GM21737 (cell line): ENCODE results near the gene SLC32A1.

Experiments used
- ATAC-seq: cut with Tn5 transposase; IDR thresholded peaks from one replicate; pipeline ENCODE4 v1.9.1; 2021; ENCODE audit warnings: mild to moderate bottlenecking, moderate library complexity; ENCODE audit not compliant: unreplicated experiment

The SLC32A1 gene

DNA sequence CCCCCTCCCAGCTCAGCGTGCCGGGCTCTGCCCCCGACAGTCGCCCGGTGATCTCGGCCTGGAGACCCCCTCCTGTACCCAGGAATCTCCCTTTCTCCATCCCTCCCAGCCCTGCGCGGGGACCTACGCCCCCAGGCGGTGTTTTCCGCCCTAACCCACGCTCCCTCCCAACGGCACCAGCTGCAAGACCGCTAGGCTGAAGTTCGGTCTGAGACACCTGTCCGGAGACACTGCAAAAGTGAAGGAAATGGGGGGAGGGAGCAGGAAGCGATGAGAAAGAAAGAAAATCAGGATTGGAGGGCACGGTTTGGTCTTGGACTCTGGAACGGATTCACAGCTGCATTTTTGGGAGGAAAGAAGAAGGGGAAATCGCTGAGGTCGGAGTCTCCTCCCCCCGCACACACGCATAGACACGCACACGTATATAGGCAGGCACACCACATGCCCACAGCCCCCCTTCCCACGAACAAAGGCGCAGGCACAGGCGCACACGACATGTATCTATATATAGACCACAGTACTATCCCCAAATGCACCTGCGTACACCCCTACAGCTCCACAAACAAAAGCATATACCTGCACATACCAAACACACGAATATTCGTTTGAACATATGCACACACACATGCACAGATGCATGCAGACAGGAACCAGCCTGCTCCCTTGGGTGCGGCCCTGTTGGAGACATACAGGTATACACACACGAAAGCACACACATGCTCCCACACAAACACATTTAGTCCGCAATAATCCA is 1.0 kb downstream of the SLC32A1 start:
- no peak for ATAC-seq

DNA sequence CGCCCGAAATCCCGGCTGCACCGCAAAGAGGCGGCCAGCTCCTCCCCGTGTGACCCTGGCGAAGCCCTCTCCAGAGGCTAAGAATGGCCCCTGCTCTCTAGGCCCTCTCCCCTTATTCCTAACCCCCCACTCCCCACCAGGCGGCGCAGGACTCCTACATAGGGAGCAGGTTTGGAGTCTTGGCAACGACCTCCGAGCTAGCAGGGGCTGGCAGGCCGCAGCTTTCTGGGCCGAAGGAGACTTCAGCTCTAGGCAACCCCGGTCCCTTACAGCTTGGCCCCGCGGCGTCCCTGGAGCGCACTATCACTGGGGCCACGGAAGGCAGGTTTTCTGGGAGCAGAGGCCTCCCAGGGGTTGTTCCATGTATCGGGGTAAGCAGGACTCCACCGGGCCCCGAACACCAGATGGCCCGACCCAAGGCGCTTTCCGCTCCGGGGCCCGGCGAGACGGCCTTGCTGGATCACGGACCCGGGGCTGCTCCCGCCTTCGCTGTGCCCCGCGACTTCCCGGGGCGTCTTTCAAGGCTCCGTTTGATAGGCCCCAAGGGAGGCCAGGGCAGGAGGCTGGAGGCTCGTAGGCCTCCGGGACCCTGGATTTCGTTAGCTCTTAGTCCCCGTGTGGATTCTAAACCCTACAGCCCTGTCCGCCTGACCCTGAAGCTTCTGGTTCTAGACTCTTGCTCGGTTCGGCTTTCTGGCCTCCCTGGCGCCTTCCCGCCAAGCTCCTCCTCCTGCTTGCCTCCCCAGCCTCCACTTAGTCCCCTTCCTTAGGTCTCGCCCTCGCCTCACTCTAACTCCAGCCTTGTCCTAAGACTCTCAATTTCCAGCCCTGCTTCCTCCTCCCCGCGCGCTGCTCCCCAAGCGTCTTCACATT is 1.9 kb downstream of the SLC32A1 start:
- ATAC-seq, result no peak

DNA sequence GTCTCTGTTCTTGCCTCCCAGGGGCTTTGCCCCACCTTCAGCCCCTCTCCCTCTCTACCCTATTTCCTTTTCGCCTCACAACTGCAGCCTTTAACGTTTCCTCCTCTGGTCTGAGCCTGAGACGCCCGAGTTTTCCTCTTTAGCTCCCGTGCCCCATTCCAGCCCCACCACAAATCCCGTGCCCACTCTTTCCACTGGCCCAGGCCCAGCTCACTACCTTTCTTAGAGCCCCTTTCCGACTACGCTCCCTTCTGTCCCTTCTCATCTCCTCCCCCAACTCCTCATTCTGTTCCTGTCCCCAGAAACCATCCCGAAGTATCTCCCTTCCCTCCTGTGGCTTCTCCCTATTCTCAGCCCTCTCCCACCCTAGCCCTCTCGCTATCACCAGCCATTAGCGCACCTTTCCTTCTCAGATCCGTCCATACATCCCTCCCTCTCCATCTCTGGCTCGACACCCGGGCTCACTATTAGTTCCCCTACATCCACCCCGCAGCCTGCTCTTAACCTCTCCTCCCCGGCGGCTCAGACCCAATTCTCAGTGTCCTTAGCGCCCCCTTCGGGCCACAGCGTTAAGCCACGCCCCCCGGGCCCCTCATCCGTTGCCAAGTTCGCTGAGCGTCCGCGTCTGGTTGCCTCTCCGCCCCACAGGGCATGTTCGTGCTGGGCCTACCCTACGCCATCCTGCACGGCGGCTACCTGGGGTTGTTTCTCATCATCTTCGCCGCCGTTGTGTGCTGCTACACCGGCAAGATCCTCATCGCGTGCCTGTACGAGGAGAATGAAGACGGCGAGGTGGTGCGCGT is 2.7 kb downstream of the SLC32A1 start:
- no peak for ATAC-seq

DNA sequence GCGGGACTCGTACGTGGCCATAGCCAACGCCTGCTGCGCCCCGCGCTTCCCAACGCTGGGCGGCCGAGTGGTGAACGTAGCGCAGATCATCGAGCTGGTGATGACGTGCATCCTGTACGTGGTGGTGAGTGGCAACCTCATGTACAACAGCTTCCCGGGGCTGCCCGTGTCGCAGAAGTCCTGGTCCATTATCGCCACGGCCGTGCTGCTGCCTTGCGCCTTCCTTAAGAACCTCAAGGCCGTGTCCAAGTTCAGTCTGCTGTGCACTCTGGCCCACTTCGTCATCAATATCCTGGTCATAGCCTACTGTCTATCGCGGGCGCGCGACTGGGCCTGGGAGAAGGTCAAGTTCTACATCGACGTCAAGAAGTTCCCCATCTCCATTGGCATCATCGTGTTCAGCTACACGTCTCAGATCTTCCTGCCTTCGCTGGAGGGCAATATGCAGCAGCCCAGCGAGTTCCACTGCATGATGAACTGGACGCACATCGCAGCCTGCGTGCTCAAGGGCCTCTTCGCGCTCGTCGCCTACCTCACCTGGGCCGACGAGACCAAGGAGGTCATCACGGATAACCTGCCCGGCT is 3.4 kb downstream of the SLC32A1 start:
- ATAC-seq, result no peak

DNA sequence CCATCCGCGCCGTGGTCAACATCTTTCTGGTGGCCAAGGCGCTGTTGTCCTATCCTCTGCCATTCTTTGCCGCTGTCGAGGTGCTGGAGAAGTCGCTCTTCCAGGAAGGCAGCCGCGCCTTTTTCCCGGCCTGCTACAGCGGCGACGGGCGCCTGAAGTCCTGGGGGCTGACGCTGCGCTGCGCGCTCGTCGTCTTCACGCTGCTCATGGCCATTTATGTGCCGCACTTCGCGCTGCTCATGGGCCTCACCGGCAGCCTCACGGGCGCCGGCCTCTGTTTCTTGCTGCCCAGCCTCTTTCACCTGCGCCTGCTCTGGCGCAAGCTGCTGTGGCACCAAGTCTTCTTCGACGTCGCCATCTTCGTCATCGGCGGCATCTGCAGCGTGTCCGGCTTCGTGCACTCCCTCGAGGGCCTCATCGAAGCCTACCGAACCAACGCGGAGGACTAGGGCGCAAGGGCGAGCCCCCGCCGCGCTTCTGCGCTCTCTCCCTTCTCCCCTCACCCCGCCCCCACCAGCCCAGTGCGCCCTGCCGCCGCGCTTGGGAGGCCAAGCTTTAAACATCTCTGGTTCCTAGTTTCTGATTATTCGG is 4.0 kb downstream of the SLC32A1 start:
- ATAC-seq, result no peak

DNA sequence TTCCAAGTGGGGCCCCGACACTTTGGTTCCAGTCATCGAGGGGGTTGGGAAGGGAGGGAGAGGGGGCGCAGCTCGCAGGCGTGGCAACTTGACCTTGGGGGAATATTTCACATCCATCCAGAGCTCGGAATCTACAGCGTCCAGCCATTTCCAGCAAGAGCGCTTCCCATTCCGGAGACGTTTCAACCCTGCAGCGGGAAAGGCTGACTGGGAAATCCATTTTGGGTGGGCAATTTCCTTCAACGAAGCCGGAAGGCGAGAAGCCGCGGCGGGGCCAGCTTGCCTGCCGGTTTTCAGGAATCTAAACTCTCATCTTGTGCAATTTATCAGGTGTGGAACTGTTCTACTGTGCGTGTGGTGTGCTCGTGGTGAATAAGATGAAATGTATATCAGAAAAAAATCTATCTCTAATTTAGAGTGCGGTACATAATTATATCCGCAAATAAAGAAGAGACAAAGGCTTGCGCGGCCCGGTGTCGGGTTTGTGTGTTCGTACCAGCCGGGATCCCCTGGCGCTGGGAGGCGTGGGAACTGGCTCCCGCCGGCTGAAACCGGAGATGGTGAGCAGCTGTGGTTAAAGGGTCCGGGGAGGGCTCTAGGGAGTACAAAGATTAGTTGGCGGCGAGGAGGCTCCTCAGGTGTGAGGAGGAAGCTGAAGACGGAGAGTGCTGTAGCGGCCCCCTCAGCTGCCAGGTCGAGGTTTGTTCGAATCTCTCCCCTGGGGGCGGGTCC is 4.8 kb downstream of the SLC32A1 start:
- no peak for ATAC-seq

DNA sequence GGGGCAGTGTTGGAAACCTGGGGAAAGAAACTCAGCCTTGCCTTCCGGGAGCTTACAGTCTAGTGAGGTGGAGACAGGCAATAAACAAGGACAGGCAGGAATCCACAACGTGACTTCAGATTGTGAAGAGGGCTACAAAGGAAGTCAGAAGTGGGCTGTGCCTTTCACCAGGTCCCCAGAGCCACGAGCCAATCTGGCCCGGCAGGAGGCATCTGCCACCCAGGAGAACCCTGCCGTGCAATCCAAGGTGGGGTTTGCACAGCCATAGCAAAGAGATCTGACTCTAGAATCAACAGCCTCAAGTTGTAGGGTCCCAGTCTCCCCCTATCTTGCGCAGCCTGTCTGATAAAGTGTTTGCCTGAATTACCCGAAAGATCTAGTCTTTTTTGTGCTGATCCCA is 5.5 kb downstream of the SLC32A1 start:
- no peak for ATAC-seq

DNA sequence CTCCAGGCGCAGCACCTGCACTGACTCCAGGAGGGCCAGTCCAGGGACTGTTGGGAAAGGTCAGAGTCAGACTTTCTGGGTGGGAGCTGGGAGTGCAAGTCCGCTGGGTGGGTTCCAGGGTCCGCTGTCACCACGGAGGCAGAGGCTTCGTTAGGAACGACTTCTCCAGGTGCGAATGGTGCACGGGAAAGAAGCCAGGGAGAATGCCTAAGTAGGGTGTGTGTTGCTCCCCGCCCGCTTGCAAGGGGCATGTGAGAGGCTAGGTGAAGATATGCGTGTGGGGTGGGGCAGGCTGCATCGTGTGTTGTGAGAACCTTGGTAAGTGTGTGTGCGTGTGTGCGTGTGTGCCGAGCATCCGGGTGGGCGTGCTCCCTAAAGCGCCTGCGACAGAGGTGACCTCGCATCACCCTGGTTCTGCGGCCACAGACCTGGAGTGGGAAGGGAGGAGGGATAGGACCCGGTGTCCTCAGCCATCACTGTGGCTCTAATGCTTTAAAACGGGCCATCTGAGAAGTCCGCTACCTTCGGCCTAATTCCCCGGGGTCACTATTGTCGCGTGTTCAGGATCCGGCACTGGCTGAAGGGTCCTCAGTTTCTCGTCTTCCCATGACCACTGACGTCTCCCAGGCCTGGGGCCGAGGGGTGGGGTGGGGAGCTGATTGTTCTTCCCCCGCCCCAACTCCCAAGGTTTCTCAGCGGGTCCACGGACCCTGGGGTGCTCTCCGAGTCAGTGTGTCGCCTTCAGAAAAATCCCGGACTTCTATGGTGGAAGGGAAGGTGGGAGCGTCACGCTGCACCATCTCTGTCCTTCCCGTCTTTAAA is 6.1 kb downstream of the SLC32A1 start:
- ATAC-seq, result no peak

DNA sequence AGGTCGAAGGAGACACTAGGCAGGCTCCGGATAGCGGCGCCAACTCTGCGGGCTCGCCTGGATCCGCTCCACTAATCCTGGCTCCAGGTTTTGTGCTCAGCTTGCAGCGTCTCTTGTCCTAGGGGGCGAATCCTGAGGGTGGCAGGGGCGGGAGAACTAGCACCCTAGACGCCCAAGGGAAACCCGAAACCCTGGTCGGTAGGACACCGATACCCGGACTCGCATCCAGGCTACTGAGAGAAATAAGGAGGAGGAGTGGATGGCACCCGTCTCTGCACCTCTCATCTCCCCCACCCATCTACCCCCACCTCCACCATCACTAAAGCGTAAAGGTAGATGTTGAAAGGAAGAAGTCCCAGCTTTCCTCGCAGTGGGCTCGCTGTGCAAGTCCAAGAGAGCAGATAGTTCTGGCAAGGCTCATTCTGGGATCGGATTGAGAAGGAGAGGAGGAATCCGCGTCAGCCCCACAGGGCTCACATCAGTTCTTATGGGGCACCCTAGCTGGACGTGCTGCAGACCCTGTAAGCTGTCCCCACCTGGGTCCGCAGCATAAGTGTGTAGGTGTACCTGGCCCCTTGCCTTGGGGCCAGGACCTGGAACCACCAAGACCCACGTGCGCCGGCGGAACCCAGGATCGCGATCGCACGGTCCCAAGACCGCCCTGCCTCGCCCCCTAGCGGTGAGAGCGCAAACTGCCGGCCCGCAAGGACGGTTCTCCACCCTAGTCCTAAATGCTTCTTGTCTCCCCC is 6.9 kb downstream of the SLC32A1 start:
- no peak for ATAC-seq

DNA sequence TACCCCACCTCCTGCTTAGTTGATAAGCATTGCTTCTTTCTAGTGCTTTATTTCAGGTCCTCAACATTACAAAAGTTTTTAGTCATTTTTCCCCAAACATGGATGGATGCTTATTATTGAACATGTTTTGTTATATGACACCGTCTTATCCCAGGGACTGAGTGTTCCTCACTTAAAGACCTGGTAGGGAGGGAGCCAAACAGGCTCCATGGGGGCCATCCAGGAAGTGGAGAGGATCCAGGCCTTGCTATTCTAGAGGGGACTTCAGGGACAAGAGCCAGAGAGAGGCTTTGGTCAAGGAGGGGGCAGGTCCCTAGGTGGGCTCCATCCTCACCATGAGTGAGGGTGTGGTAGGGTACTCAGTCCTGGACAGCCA is 7.4 kb downstream of the SLC32A1 start:
- ATAC-seq, result no peak

DNA sequence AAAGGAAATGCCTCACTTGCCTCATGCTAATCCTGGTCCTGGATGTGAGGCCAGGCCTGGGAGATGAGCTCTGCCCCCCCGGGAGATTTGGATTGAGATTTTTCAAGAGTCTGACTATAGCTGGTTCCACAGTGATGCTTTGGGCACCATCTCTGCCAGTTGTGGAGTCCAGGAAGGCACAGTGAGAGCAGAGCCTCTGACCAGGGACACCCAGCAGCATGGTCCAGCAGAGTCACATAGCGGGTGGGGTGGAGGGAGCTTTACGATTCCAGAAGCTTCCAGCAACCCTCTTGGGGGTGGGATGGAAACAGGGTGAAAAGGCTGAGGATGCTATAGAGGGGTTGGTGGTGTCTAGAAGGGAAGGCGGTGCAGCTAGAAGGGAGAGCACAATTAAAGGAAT is 8.7 kb downstream of the SLC32A1 start:
- no peak for ATAC-seq

DNA sequence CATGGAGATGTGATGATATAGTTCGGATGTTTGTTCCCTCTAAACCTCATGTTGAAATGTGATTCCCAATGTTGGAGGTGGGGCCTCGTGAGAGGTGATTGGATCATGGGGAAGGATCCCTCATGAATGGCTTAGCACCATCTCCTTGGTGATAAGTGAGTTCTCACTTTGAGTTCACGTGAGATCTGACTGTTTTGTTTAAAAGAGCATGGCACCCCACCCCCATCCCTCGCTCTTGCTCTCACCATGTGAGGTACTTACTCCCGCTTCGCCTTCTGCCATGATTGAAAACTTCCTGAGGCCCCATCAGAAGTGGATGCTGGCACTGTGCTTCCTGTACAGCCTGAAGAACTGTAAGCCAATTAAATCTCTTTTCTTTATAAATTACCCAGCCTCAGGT is 10.9 kb downstream of the SLC32A1 start:
- no peak for ATAC-seq

DNA sequence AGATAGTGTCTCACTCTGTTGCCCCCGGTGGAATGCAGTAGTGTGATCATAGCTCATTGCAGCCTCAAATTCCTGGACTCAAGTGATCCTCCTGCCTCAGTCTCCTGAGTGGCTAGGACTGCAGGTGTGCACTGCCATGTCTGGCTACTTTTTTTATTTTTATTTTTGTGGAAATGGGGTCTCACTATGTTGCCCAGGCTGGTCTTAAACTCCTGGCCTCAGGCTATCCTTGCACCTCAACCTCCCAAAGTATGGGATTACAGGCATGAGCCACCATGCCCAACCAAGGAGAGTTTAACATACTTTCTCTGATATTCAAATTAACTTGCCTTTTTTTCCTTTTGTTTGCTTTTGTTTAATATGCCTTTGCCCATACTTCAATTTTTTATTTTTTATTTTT is 13.6 kb downstream of the SLC32A1 start:
- ATAC-seq, result no peak

DNA sequence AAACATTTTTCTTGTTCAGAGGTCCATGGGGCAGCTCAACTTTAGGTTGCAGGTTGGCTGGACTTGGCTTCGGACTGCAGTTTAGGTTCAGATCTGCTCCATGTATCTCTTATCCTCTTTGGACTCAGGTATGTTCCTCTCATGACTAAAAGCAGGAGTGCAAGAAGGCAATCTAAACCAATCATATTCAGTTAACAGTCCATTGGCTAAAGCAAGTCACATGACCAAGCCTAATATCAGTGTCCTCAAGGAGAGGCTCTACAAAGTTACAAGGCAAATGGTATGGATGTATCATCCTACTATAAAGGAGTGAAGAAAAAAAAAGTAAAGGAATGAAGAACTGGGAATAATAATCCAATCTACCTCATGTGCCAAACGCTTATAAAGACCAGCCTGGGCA is 21.5 kb downstream of the SLC32A1 start:
- no peak for ATAC-seq

DNA sequence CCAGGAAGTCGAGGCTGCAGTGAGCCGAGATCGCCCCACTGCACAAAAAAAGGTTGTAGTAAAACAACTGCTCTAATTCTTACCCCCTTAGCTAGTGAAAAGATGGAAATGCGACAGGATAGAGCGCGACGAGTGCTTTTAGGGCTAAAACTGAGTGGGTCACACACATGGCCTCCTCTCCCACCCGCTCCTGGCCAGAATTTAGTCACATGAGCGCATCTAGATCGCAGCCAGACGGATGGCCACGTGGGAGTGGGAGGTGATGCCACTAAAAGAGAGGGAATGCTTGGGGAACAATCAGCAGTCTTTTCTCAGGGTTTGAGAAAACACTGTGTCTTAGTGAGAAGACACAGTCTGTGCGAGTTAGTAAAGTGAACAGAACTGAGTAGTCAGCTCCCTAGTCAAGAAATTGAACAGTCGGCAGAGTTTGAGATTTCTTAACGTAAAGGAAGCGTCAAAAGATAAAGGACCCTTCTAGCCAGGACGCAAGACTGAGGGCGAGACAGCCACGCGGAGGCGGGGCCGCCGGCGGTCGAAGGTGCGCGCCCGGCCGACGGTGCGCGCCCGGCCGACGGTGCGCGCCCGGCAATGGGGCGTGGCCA is 23.3 kb downstream of the SLC32A1 start:
- no peak for ATAC-seq

DNA sequence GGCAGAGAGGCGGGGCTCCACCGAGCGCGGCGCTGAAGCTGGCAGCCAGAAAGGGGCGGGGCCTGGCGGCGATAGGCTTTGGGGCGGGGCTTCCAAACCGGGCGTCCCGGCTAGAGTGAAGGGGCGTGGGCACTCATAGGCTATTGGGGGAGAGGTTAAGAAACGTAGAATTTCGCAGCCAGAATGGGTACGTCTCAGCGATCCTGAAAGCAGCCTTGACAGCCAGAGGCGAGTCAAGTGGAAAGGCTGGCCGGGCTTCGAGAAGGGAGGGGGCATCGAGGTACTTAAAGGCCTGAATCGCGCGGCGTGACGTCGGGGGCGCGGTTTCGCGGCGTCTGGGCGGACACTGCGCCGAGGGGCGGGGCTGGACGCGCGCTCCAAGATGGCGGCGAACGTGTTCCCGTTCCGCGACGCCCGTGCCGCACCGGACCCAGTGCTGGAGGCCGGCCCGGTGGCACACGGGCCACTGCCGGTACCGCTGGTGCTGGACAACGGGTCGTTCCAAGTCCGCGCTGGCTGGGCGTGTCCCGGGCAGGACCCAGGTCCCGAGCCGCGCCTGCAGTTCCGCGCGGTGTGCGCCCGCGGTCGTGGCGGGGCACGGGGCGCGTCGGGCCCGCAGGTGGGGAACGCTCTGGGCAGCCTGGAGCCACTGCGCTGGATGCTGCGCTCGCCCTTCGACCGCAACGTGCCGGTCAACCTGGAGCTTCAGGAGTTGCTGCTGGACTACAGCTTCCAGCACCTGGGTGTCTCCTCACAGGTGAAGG is 24.0 kb downstream of the SLC32A1 start, which contains the start of gene ACTR5:
TSS of gene ACTR5 (plus strand) at position 364 of the 764 bp plus-strand sequence. CDS start at position 383, 19 bp downstream.
- peak; percentile 87 for ATAC-seq

DNA sequence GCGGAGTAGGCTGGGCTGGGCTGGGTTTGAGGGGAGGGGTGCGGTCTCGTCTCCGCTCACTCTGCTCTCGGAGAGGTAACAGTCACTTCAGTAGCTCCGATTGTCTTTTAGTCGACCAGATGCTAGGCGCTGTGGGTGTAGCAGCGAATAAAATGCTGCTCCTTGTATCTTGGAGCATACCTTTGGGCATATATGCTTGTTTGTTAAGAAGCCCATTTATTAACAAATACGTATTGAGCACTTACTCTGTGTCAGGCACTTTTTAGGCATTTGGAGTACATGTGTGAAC is 24.5 kb downstream of the SLC32A1 start:
- ATAC-seq, result peak; percentile 21
